Measurements from ENCODE around the gene TLK1.
"Not testable (repeated sequence)": the region's sequence is repeated elsewhere in the genome, so short reads cannot be mapped to it uniquely, and the experiment has no call there.

TLK1 gene

DNA sequence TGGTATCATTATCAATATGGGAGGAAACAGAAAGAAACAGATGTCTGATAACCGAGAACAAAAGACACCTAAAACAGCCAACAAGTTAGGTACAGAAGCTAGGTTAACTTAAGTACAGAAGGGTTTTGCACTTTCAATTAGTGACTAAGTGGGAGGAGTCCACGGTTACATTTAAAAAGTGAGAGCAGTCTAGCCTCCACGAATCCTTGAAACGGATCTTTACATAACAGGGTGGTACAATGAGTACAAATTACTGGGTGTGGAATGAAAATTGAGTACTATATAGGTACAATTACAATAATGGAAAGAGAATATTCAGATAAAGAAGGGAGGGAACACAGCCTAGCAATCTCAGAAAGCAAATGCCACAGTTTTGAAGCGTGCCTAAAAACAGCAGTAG is 76.6 kb downstream of the TLK1 start:
- DNase-seq (ENCODE audit: low read depth, low spot score), result no peak

DNA sequence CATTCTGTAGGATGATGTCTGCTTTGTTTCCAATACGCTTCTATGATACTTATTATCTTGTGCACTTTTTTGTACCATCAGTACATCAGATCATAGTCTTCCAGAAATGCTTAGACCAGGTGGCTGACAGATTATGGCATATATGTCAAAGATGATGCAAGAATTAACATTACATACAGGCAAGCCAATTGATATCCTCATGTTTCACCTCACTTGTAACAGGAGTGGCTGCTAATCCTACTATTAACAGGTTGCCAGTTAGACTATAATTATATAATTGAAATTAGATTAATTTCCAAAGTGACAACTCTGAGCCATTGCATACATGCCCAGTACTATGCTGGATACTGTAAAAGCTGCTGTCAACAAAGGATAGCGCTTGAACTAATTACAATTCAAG is 77.2 kb downstream of the TLK1 start:
- DNase-seq (ENCODE audit: low read depth, low spot score), result no peak

DNA sequence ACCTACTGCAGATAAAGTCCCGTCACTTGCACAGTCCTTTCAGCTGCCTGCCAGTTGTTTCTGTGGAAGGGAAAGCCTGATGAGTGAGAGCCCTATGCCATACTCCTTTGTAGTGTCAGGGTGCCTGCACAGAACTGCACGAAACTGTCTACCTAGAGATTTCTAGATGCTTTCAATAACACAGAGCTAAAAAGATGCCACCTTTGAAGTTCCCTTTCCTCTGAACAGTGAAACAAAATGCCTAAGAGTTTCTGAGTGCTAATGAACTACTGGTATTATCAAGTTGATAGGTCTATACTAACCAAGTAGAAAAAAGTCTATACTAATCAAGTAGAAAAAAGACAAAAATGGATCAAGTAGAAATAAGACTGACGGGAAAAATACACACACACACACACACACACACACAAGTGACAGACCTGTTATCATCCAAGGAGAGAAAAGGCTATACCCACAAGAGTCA is 79.0 kb downstream of the TLK1 start:
- DNase-seq (ENCODE audit: low read depth, low spot score), result no peak

DNA sequence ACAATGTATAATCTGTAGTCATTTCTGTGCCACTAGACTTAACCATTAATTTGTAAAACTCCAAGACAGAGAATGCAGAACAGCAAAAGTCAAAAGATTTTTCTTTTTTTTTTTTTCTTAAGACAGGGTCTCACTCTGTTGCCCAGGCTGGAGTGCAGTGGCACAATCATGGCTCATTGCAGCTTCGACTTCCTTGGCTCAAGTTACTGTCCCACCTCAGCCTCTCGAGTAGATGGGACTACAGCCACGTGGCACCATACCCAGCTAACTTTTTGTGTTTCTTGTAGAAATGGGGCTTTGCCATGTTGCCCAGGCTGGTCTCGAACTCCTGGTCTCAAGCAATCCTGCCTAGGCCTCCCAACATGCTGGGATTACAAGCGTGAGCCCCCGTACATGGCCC is 80.1 kb downstream of the TLK1 start:
- no peak for DNase-seq (ENCODE audit: low read depth, low spot score)

DNA sequence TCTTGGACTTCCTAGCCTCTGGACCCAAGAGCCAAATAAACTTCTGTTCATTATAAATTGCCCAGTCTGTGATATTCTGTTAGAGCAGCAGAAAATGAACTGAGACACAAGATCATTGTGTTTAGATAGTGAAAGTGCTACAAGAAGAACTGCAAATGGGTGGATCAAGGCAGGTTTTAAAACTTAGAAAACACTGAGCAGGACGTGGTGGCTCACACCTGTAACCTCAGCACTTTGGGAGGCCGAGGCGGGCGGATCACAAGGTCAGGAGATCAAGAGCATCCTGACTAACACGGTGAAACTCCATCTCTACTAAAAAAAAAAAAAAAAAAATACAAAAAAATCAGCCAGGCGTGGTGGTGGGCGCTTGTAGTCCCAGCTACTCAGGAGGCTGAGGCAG is 84.3 kb downstream of the TLK1 start:
- not testable (repeated sequence) for DNase-seq (ENCODE audit: low read depth, low spot score)

DNA sequence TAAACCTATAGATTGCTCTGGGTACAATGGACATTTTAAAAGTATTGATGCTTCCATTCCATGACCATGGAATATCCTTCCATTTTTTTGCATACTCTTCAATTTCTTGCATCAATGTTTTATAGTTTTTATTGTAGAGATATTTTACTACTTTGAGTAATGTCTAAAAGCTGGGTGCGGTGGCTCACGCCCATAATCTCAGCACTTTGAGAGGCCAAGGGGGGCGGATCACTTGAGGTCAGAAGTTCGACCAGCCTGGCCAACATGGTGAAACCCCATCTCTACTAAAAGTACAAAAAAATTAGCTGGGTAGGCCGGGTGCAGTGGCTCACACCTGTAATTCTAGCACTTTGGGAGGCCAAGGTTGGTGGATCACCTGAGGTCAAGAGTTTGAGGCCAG is 88.5 kb downstream of the TLK1 start:
- DNase-seq (ENCODE audit: low read depth, low spot score), result no peak

DNA sequence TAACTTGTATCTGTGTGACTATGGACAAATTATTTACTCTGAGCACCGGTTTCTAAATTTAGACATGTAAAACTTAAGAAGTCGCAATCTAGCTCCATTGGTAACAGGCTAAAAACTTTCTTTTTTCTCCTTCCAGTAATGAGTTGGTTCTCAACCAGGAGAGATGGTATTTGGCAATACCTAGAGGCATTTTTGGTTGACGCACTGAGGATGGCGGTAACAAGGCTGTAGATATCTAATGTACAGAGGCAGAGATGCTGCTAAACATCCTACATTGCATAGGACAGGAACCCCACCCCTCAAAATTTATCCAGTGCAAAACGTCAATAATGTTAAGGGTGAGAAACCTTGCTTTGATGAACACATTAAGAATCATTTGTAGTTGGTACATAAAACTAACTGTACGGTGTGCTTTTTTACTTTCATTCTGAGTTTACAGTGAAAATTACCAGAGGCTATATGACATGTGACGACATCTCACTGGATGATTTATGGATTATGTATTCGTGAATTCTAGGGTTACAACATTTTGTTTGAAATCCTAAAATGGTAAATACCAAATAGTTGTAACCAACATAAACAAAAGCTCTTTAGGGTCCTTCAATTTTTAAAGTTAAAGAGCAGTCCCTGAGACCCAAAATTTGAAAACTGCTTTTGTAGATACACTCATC is 91.3 kb downstream of the TLK1 start:
- no peak for DNase-seq (ENCODE audit: low read depth, low spot score)

DNA sequence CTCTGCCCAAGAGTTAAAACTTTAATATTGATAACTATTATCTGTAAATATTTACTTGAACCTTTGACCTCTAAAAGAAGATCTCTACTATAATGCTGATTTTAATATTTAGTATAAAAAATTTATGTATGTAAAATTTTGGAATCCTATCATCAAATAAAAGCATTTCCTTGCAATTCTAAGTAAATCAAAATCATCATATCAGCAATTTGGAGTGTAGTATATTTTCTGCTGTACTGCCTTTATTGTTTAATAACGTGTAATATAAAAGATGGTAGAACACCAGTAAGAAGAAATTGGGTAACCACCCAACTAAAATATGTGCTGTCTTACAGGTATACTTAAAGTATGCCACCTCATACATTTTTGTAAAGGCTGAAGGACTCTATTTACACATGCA is 94.6 kb downstream of the TLK1 start:
- no peak for DNase-seq (ENCODE audit: low read depth, low spot score)

DNA sequence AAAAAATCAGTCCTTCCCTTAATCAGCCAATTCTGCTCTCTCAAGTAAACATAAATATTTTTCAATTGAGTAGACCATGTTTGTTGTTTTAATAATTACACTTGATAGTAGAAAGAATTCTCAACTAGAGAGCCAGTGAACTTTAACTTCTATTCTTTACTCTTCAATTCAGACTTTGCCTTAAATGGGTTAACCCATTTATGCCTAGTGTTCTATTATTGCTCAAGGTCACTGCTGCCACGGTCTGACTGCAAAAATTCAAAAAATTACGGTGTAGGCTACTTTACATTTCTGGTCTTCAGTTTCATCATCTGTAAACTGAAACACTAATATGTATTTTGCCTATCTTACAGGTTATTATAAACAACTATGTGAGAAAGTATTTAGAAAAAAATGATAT is 103.1 kb downstream of the TLK1 start:
- no peak for DNase-seq (ENCODE audit: low read depth, low spot score)

DNA sequence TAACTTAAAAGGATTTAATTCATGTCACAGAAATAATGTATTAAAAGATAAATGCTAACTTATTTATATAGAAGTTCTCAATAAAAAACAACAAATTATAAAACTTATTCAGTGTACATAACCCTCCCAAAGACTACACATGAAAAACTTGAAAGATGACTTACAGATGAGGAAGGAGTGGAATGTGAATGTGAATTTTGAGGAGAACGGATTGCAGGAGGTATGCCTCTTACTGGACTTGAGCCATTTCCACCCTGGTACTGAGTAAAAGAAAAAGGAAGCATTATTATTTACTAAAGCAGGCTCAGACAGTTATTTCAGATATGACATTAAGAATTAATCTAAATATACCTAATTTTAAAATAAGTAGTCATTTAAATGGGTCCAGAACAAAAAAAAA is 104.4 kb downstream of the TLK1 start:
- DNase-seq (ENCODE audit: low read depth, low spot score), result peak; percentile 61

DNA sequence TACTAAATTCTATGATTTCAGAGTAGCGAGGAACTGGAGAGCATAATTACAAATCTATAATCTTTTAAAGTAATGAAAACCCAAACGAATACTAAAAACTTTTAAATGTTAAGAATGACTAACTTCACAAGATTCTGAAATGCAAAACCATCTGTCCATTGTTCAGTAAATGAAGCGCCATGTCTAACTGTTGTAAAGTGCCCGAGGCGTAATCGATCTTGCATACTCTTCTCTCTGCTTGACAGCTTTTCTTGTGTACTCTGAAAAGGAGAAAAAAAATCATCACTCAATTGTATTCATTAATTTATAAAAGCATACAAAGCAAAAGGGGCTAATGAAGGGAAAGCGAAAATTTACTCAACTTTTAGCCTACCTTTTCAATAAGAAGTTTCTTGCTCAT is 111.0 kb downstream of the TLK1 start:
- DNase-seq (ENCODE audit: low read depth, low spot score), result no peak

DNA sequence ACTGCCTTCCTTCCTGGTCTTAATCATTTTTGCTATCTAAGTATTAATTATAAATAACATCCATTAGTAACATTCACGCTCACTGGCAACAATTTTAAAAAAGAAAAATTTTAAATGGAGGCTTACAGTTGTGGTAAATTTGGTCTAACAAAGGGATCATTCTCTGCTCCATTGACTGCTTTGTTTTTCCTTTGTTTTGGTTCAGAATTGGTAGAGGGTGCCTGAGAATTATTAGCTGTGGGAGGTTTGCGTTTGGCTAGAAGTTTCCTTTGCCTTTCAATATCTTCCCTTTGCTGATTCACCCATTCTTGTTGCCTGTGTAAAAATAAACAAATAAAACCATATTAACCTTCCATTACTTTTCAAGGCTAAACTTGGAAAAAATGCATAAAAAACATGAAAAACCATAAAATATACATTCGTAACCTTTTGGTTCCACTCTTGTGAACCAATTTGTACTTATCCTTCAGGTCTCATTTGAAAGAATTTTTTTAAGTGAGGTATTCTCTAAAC is 114.6 kb downstream of the TLK1 start:
- DNase-seq (ENCODE audit: low read depth, low spot score), result no peak

DNA sequence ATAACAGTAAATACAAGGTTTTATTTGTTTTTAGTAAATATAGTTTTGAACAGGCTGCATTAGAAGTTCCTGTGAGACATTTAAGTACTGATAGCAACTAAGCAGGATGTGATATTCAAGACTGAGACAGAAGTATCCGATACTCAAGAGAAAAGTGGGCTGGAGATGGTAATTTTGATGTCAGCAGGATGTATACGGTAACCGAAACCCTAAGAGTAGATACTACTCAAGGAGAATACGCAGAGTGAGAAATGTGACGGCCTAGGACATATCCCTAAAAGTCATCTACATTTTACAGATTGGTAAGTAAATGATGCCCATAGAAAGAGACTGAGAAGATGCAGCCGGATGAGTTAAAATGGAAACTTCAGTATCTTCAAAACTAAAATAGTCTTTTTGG is 116.3 kb downstream of the TLK1 start:
- DNase-seq (ENCODE audit: low read depth, low spot score), result no peak

DNA sequence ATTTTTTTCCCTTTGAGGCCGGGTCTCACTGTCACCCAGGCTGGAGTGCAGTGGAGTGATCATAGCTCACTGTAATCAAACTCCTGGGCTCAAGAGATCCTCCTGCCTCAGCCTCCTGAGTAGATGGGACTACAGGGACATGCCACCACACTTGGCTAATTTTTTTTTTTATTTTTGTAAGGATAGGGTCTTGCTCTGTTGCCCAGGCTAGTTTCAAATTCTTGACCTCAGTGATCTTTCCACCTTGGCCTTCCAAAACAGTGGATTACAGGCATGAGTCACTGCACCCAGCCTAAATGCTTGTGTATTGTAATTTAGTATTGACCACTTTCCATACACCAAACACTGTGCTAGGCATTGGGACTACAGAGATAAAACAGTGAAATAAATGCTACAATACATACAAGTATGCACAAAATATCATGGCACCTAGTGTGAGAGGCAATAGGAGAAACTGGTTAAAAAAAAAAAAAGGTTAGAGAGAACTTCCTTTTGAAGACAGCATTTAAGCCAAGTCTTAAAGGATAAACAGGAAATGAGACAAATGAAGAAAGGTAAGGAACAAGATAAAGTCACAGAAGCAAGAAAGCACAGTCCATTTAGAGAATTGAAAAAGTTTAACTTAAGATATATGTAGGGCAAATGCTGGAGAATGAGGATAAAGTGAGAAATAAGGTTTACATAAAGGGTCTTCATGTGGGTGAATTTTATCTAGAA is 118.3 kb downstream of the TLK1 start:
- DNase-seq (ENCODE audit: low read depth, low spot score), result no peak

DNA sequence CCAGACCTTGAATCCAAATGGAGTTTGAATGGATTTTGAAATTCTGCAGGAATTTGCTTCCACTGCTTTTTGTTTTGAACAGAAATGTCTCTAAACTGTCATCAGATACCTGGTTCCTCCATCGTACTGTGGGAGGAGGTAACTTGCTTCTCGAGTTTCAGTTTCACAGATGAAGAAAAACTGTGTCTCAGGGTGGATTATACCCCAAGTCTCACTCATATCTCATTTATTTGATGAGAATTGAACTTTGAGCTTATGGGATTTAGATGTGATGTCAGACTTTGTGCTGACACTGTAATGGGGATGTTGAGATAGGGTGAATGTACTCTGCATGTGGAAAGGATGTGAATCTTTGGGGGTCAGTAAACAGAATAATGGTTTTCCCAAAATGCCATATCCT is 124.2 kb downstream of the TLK1 start:
- no peak for DNase-seq (ENCODE audit: low read depth, low spot score)

DNA sequence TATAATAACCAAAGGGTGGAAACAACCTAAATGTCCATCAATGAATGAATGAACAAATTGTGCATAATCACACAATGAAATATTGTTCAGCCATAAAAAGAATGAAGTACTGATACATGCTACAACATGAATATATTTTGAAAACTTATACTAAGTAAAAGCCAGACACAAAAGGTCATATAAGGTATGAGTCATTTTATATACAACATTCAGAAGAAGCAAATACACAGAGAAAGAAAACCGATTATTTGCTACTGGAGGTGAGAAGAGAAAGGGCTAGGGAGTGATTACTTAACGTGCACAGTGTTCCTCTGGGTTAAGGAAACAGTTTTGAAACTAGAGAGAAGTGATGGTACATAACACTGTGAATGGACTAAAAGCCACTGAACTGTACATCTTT is 126.4 kb downstream of the TLK1 start:
- DNase-seq (ENCODE audit: low read depth, low spot score), result no peak

DNA sequence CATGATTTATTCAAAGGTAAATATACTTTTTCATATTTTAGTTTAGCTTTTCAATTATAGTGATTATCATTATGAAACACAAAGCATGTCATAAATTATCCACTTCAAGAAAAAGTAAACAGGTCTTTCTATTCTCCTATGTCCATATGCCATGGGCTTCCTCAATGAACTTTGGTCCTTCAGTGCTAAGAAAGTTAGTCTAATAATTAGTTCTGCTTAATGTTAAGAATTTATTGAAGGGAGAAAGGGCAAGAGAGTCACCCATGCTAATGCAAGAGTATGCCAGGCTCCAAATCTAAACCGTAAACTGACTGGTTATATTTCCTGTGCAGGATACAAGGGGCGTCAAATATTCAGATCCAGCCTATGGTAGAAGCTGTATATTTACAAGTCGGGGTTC is 135.5 kb downstream of the TLK1 start:
- DNase-seq (ENCODE audit: low read depth, low spot score), result no peak

DNA sequence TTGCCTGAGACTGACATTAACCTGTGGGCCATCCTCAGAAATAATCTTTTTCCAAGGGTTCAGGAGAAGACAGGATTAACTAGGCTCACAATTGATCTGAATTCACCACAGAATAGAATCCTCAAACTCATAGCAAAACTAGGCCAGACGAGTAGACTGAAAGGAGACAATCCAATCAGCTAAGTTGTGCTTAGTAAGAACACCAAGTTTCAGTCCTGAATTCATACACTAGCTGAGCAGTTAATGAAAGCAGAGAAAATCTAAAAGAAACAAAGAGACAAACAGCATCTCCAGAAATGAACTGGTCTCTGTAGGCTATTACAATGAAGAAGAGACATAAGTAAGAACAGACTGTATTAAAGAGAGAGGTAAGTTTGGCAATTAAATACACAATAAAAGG is 142.2 kb downstream of the TLK1 start:
- no peak for DNase-seq (ENCODE audit: low read depth, low spot score)

DNA sequence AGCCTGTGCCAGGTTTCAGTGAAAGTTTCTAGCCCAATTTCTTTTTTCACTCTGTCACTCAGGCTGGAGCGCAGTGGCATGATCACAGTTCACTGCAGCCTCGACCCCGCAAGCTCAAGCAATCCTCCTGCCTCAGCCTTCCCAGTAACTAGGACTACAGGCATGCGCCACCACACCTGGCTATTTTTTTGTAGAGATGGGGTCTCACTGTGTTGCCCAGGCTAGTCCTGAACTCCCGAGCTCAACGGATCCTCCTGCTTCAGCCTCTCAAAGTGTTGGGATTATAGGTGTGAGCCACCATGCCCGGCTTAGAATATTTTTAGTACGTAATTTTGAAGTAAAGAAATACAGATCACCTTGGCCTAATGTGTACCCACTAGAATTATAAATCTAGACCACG is 144.6 kb downstream of the TLK1 start:
- no peak for DNase-seq (ENCODE audit: low read depth, low spot score)

DNA sequence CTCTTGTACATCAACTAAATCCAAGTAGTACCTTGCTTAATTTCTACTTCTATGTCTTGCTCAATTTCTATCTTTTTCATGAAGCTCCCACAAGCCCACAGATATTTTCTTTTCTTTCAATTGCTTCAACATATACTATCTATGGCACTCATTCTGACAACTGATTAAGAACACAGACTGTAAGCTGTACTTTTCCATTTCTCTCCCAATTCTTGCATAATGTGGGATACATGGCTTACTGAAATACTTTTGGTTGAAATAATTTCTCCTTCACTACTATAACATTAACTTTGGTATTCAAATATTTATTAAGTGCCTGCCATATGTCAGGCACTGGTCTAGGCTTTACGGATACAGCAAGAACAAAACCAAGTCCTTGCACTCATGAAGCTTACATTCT is 146.8 kb downstream of the TLK1 start:
- DNase-seq (ENCODE audit: low read depth, low spot score), result no peak

DNA sequence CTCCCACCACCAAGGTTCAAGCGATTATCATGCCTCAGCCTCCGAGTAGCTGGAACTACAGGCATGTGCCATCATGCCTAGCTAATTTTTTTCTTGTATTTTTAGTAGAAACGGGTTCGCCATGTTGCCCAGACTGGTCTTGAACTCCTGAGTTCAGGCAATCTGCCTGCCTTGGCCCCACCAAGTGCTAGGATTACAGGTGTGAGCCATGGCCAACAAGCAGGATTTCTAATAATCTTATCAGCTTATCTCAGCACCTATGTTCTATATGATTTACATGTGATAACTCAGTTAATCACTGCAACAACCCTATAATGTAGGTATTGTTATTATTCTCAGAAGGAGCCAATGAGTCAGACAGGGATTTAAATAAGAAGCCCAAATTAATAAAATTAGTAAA is 151.3 kb downstream of the TLK1 start:
- DNase-seq (ENCODE audit: low read depth, low spot score), result no peak

DNA sequence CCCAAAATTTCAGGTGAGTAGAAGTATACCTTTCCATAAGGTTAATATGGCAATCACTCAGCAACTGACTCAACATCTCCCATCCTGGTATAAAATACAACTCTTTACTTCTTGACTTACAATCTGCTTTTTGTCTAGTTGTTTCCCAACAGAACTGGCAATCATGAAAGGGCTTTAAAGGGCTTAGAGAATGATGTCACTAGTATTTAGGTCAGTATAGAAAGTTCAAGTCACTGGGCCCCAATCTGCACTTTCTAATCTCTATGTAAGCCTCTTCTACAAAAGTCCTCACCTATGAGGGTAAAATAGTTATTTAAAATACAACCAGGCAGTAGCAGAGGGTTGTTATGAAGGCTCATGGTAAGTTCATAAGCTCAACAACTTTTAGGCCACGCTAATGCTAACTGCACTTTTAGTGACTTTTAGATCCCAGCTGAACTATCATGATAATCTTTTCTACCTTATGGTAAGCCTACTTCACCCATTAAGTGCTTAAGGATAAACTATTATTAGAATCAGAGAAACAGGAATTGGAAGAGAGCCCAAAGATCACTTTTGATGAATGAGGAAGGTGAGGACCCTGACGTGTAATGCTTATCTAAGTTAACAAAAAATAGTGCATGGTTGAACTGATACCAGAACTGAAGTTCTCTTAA is 152.0 kb downstream of the TLK1 start:
- DNase-seq (ENCODE audit: low read depth, low spot score), result no peak

DNA sequence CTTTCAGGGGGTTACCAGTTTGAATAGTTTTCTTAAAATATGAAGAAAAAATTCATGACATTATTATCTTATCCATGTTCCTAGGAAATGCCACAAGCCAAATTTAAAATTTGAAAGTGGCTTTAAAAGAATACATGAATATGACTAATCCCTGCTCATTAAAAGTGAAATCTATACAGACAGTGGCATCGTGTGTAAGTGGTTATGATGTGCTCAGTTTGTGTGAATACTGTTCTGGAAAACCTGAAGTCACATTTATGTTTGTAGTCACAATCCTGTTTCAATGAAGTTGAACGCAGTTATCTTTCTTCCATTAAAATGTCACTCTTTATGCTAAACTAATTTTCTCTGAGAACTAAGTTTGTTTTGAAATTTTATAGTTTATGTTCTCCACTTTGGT is 155.9 kb downstream of the TLK1 start:
- no peak for DNase-seq (ENCODE audit: low read depth, low spot score)
